Panc1 (cell line): ENCODE data around the gene GRAMD1C. TPM values are rescaled to one million over a fixed set of nuclear protein-coding genes. Genes with fewer than 3 reads are reported as not detected.

Source experiments
- ATAC-seq: fragments of 200-7000 bp; cut with Tn5 transposase; 2 replicates; pipeline ENCODE4 v1.9.1; 2020; ENCODE audit warnings: mild to moderate bottlenecking, moderate library complexity
- BruUV-seq: library from RNA; stranded (reverse); fragments of 400-500 nt; replicated peaks from 2 replicates; lab custom pipeline; 2021; lab: Mats Ljungman, UMichigan
- CTCF ChIA-PET: fragments of 300-600 bp; sonication (Branson Sonifier 250); formaldehyde crosslinking; loops from one replicate; lab custom pipeline; 2022; ENCODE audit warnings: antibody characterized with exemption; lab: Charles Lee
- POLR2A ChIA-PET: fragments of 300-600 bp; sonication (Branson Sonifier 250); formaldehyde crosslinking; loops from one replicate; lab custom pipeline; 2022; ENCODE audit warnings: antibody characterized with exemption; lab: Charles Lee
- DNase-seq: peaks from one replicate; pipeline ENCODE4 v3.0.0-alpha.2; 2010; ENCODE audit warnings: low read depth, low spot score
- H3K27ac ChIP-seq: 2 replicates; pipeline ENCODE4 v1.5.1; 2011; ENCODE audit warnings: mild to moderate bottlenecking, low read length, inconsistent platforms
- H3K27me3 ChIP-seq: fragments of 200-500 bp; sonication (Bioruptor generic); 2 replicates; pipeline ENCODE4 v1.6.0; 2014; ENCODE audit warnings: low read length, inconsistent platforms; ENCODE audit not compliant: control insufficient read depth, insufficient read depth
- H3K36me3 ChIP-seq: fragments of 200-500 bp; sonication (Bioruptor generic); 2 replicates; pipeline ENCODE4 v1.5.1; 2014; ENCODE audit warnings: inconsistent platforms, mild to moderate bottlenecking, low read length, moderate library complexity; ENCODE audit not compliant: control insufficient read depth, insufficient read depth
- H3K4me1 ChIP-seq: 2 replicates; pipeline ENCODE4 v1.5.1; 2011; ENCODE audit warnings: inconsistent platforms, mild to moderate bottlenecking, low read length, moderate library complexity; ENCODE audit not compliant: control insufficient read depth, insufficient read depth
- H3K4me3 ChIP-seq, 2 experiments: 2 replicates each; pipeline ENCODE4 v1.5.1; 2011 to 2012; ENCODE audit warnings: low read depth in 2 of 2, low read length in 2 of 2, mild to moderate bottlenecking in 2 of 2, inconsistent platforms in 1 of 2, moderate library complexity in 1 of 2
- H3K9me3 ChIP-seq: fragments of 200-500 bp; sonication (Bioruptor generic); 2 replicates; pipeline ENCODE4 v1.5.1; 2014; ENCODE audit warnings: low read depth, mild to moderate bottlenecking, inconsistent platforms, low read length, moderate library complexity; ENCODE audit not compliant: control insufficient read depth, insufficient read depth
- POLR2AphosphoS5 ChIP-seq: IDR thresholded peaks from 2 replicates; pipeline ENCODE4 v1.6.1; 2012; ENCODE audit warnings: mild to moderate bottlenecking, low read depth, low read length, moderate library complexity
- SIN3A ChIP-seq: IDR thresholded peaks from 2 replicates; pipeline ENCODE4 v1.6.1; 2012; ENCODE audit warnings: low read depth, mild to moderate bottlenecking, low read length, moderate library complexity, borderline replicate concordance; ENCODE audit not compliant: insufficient read depth
- TCF7L2 ChIP-seq: IDR thresholded peaks from 2 replicates; pipeline ENCODE4 v1.6.1; 2011; ENCODE audit warnings: mild to moderate bottlenecking, low read depth, low read length, inconsistent platforms
- in situ Hi-C: cut with HindIII; loops from 2 replicates; pipeline ENCODE4 v1.10.0; 2016; ENCODE audit warnings: low sequenced_read_pairs, low pct_unique_long_range_greater_than_20kb
- intact Hi-C: fragments of 100-400 bp; cut with micrococcal nuclease; formaldehyde crosslinking; loops from one replicate; pipeline ENCODE4 v1.10.0; 2022; ENCODE audit not compliant: unreplicated experiment
- total RNA-seq: library from RNA; stranded (reverse); gene quantifications from one replicate; pipeline ENCODE4 v1.2.1, GENCODE V29; 2021; ENCODE audit not compliant: unreplicated experiment
- TF ChIP-seq, protein P1 (sequence below), 2 experiments: IDR thresholded peaks; 2 replicates each; pipeline ENCODE4 v1.6.1; 2011 to 2012; ENCODE audit warnings: low read depth in 2 of 2, control low read depth in 1 of 2, low read length in 1 of 2, mild to moderate bottlenecking in 1 of 2, moderate library complexity in 1 of 2; ENCODE audit not compliant: insufficient read depth in 1 of 2
- TF ChIP-seq, protein P2 (sequence below): fragments of 450-650 bp; IDR thresholded peaks from 2 replicates; pipeline ENCODE4 v1.5.1; 2017; ENCODE audit warnings: mild to moderate bottlenecking

Gene GRAMD1C
- total RNA-seq, 1 experiment from 2014 or later, result 3.9 TPM

DNA sequence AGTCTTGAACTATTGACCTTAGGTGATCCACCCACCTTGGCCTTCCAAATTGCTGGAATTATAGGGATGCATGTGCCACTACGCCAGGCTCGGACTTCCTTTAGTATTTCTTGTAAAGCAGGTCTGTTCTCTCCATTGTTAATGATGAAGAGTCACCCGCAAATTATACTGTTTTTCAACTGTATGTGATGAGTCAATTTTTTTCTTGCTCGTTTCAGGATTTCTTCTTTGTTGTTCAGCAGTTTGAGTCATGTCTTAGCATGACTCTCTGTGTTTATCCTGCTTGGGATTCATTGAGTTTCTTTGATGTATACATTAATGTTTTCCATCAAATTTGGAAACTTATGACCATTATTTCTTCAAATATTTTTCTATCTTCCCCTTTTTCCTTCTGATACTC is 28.9 kb downstream of the GRAMD1C start:
- Histone ChIP-seq H3K4me3 (no peak overlapping the region), H3K4me1 (no peaks in the 10 kb centered on the region), H3K9me3 (no peaks in the 10 kb centered on the region), H3K27me3 (no peaks in the 10 kb centered on the region), H3K36me3 (no peaks in the 10 kb centered on the region), H3K27ac (no peak overlapping the region)
- in situ Hi-C loops (no loop called here), intact Hi-C loops (no loop called here)
- POLR2A ChIA-PET, result no interaction called here
- no peak for DNase-seq
- BruUV-seq, result no TSS peak
- TF ChIP-seq POLR2AphosphoS5, result no peak
- no peak for TF ChIP-seq SIN3A
- TF ChIP-seq, protein P1, sequence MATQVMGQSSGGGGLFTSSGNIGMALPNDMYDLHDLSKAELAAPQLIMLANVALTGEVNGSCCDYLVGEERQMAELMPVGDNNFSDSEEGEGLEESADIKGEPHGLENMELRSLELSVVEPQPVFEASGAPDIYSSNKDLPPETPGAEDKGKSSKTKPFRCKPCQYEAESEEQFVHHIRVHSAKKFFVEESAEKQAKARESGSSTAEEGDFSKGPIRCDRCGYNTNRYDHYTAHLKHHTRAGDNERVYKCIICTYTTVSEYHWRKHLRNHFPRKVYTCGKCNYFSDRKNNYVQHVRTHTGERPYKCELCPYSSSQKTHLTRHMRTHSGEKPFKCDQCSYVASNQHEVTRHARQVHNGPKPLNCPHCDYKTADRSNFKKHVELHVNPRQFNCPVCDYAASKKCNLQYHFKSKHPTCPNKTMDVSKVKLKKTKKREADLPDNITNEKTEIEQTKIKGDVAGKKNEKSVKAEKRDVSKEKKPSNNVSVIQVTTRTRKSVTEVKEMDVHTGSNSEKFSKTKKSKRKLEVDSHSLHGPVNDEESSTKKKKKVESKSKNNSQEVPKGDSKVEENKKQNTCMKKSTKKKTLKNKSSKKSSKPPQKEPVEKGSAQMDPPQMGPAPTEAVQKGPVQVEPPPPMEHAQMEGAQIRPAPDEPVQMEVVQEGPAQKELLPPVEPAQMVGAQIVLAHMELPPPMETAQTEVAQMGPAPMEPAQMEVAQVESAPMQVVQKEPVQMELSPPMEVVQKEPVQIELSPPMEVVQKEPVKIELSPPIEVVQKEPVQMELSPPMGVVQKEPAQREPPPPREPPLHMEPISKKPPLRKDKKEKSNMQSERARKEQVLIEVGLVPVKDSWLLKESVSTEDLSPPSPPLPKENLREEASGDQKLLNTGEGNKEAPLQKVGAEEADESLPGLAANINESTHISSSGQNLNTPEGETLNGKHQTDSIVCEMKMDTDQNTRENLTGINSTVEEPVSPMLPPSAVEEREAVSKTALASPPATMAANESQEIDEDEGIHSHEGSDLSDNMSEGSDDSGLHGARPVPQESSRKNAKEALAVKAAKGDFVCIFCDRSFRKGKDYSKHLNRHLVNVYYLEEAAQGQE (IDR thresholded peaks at IDR 0.05; ENCODE audit: insufficient read depth in 1 of 2, low read depth in 2 of 2, low read length in 1 of 2), result no peak
- TF ChIP-seq, protein P2, sequence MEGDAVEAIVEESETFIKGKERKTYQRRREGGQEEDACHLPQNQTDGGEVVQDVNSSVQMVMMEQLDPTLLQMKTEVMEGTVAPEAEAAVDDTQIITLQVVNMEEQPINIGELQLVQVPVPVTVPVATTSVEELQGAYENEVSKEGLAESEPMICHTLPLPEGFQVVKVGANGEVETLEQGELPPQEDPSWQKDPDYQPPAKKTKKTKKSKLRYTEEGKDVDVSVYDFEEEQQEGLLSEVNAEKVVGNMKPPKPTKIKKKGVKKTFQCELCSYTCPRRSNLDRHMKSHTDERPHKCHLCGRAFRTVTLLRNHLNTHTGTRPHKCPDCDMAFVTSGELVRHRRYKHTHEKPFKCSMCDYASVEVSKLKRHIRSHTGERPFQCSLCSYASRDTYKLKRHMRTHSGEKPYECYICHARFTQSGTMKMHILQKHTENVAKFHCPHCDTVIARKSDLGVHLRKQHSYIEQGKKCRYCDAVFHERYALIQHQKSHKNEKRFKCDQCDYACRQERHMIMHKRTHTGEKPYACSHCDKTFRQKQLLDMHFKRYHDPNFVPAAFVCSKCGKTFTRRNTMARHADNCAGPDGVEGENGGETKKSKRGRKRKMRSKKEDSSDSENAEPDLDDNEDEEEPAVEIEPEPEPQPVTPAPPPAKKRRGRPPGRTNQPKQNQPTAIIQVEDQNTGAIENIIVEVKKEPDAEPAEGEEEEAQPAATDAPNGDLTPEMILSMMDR, result no peak
- no peak for TF ChIP-seq TCF7L2
- no peak for ATAC-seq
- CTCF ChIA-PET, result no interaction called here

DNA sequence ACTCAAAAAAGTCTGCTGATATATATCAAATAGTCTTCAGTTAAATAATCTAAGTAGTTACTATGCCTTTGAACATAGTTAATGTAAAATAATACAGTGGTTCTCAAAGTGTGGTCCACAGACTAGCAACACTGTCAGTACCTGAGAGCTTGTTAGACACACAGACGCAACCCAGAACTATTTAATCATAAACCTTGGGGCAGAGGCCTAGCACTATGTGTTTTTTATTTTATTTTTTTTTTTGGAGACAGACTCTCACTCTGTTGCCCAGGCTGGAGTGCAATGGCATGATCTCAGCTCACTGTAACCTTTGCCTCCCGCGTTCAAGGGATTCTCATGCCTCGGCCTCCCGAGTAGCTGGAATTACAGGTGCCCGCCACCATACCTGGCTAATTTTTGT is 34.7 kb downstream of the GRAMD1C start:
- DNase-seq (no peak), ATAC-seq (no peak)
- no TSS peak for BruUV-seq
- CTCF ChIA-PET, result no interaction called here
- Histone ChIP-seq H3K9me3 (no peaks in the 10 kb centered on the region), H3K27me3 (no peaks in the 10 kb centered on the region), H3K27ac (no peak overlapping the region), H3K4me1 (no peaks in the 10 kb centered on the region), H3K4me3 (no peak overlapping the region), H3K36me3 (no peaks in the 10 kb centered on the region)
- intact Hi-C loops (no loop called here), in situ Hi-C loops (no loop called here)
- POLR2A ChIA-PET, result no interaction called here
- TF ChIP-seq SIN3A, result no peak
- no peak for TF ChIP-seq TCF7L2
- TF ChIP-seq, protein P1 (IDR thresholded peaks at IDR 0.05; ENCODE audit: insufficient read depth in 1 of 2, low read depth in 2 of 2, low read length in 1 of 2), result no peak
- TF ChIP-seq, protein P2, result no peak
